ENCODE results near the gene PLXNC1. TPM values are rescaled to one million over a fixed set of nuclear protein-coding genes. Genes with fewer than 3 reads are reported as not detected.
A peak's percentile ranks its signal among the peaks of the same experiment; 100 is the strongest.

The PLXNC1 gene
- total RNA-seq, 1 donor from 2014 or later: 15.7 TPM

GRCh38 chr12:94172973-94173372 lies 24.6 kb downstream of the PLXNC1 start:
- ATAC-seq (peak; percentile 73), DNase-seq (no peak)
- H3K27ac ChIP-seq: peak overlapping the region; percentile 42
- TF ChIP-seq, protein P1, sequence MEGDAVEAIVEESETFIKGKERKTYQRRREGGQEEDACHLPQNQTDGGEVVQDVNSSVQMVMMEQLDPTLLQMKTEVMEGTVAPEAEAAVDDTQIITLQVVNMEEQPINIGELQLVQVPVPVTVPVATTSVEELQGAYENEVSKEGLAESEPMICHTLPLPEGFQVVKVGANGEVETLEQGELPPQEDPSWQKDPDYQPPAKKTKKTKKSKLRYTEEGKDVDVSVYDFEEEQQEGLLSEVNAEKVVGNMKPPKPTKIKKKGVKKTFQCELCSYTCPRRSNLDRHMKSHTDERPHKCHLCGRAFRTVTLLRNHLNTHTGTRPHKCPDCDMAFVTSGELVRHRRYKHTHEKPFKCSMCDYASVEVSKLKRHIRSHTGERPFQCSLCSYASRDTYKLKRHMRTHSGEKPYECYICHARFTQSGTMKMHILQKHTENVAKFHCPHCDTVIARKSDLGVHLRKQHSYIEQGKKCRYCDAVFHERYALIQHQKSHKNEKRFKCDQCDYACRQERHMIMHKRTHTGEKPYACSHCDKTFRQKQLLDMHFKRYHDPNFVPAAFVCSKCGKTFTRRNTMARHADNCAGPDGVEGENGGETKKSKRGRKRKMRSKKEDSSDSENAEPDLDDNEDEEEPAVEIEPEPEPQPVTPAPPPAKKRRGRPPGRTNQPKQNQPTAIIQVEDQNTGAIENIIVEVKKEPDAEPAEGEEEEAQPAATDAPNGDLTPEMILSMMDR (IDR thresholded peaks at IDR 0.05): no peak
- H3K27me3 ChIP-seq: no peaks in the 10 kb centered on the region
- peaks cover 24% of the 10 kb centered on the region for H3K4me1 ChIP-seq
- no peak overlapping the region for H3K4me3 ChIP-seq
- intact Hi-C loops (cut with DNase I): no loop called here
- no peaks in the 10 kb centered on the region for H3K9me3 ChIP-seq
- no peaks in the 10 kb centered on the region for H3K36me3 ChIP-seq

DNA sequence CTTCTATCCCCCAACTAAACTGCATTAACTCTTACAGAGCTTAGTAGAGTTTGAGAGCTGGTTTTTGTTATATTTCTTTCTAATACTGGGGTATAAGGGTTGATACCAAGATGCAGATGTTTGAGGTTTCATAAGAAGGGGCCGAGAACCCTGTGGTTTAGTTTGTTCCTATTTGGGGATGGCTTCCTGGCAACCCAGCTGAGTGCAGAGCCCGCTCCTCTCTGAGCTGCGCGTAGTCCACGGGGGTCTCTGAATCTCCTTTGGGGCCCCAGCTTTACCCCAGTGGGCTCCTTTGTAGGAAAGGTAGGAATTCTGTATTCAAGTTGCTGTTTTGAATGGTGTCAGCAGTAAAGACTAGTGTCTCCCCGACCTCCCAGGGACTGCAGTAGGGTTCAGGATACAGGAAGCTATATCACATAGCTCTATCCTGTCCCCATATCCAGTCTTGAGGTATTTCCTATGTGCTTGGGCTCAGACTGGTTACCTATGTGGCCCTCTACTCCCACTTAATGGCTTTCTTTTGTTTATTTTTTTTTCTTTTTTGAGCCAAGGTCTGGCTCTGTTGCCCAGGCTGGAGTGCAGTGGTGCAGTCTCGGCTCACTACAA lies 25.4 kb downstream of the PLXNC1 start:
- intact Hi-C loops (cut with DNase I): no loop called here
- ATAC-seq (peak; percentile 31), DNase-seq (no peak)
- no peaks in the 10 kb centered on the region for H3K36me3 ChIP-seq
- TF ChIP-seq, protein P1 (IDR thresholded peaks at IDR 0.05): no peak
- H3K27ac ChIP-seq: peak overlapping the region; percentile 42
- H3K9me3 ChIP-seq: no peaks in the 10 kb centered on the region
- H3K27me3 ChIP-seq: no peaks in the 10 kb centered on the region
- peaks cover 22% of the 10 kb centered on the region for H3K4me1 ChIP-seq
- no peak overlapping the region for H3K4me3 ChIP-seq

GRCh38 chr12:94174576-94174975 lies 26.2 kb downstream of the PLXNC1 start:
- intact Hi-C loops (cut with DNase I): no loop called here
- Histone ChIP-seq H3K4me3 (no peak overlapping the region), H3K27ac (peak overlapping the region; percentile 42), H3K9me3 (no peaks in the 10 kb centered on the region), H3K27me3 (no peaks in the 10 kb centered on the region), H3K4me1 (peaks cover 22% of the 10 kb centered on the region), H3K36me3 (no peaks in the 10 kb centered on the region)
- TF ChIP-seq, protein P1 (IDR thresholded peaks at IDR 0.05): no peak
- no peak for DNase-seq
- peak; percentile 67 for ATAC-seq

DNA sequence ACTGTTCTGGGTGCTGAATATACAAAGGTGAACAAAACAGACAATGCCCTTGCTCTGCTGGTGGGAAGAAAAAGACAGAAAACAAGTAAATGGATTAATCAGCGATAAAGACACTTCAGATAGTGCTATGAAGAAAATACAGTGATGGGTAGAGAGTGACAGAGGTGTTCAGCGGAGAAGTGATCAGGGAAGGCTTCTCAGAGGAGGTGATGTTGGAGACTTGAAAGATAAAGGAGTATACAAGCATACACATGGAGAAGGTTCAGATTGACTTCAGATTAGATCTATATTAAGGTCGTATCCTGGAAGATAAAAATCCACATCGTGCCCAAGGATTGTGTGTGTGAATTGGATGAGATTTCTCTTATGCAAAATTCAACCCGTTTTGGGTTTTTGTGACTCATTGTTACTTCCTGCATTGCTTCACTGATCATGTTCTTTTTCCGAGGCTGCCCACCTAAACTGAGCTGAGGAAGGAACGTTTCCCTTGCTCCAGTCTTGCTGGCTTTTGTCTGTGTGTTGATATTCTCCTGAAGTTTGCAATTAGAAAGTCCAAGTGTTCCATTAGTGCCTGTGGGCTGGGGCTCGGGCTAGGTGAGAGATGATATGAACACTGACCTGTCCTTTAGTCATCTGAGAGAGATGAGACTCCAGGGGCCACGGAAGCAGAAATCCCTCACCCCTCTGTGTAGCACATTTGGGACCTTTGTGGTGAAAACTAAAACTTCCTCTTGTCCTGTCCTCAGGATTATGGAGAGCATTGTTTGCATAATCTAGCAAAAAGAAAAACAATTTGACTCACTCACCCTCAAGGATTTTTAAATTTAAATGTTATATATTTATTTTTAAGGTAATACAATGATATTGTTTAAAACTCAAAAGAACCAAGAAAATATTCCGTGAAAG lies 27.6 kb downstream of the PLXNC1 start:
- ATAC-seq (no peak), DNase-seq (no peak)
- Histone ChIP-seq H3K9me3 (no peaks in the 10 kb centered on the region), H3K27ac (no peak overlapping the region), H3K36me3 (no peaks in the 10 kb centered on the region), H3K27me3 (no peaks in the 10 kb centered on the region), H3K4me1 (peaks cover 22% of the 10 kb centered on the region), H3K4me3 (no peak overlapping the region)
- TF ChIP-seq, protein P1 (IDR thresholded peaks at IDR 0.05): no peak
- intact Hi-C loops (cut with DNase I): no loop called here

- Histone ChIP-seq H3K27ac (no peak overlapping the region), H3K27me3 (no peaks in the 10 kb centered on the region), H3K4me1 (peaks cover 21% of the 10 kb centered on the region), H3K36me3 (no peaks in the 10 kb centered on the region), H3K9me3 (no peaks in the 10 kb centered on the region), H3K4me3 (no peak overlapping the region)
- DNase-seq (no peak), ATAC-seq (no peak)
- TF ChIP-seq, protein P1 (IDR thresholded peaks at IDR 0.05): no peak
- intact Hi-C loops (cut with DNase I): no loop called here
Observed at GRCh38 chr12:94178054-94178453, 29.7 kb downstream of the PLXNC1 start.

Data from upper lobe of right lung (tissue), 1 donor.